OCI-LY1 (cell line): ENCODE results near the gene ALOX5.

Experiments used
- EZH2 ChIP-seq: fragments of 200-600 bp; sonication (generic), shearing (Covaris generic); IDR thresholded peaks from 2 replicates; pipeline ENCODE4 v1.8.0; 2017; ENCODE audit warnings: borderline replicate concordance, mixed run types, mild to moderate bottlenecking, antibody characterized with exemption, low read length, moderate library complexity, mixed read lengths
- TF ChIP-seq, protein P1 (sequence below): fragments of 200-600 bp; sonication (generic), shearing (Covaris generic); IDR thresholded peaks from 2 replicates; pipeline ENCODE4 v1.5.1; 2017; ENCODE audit warnings: mild to moderate bottlenecking, antibody characterized with exemption, low read length, moderate library complexity, mixed read lengths

DNA sequence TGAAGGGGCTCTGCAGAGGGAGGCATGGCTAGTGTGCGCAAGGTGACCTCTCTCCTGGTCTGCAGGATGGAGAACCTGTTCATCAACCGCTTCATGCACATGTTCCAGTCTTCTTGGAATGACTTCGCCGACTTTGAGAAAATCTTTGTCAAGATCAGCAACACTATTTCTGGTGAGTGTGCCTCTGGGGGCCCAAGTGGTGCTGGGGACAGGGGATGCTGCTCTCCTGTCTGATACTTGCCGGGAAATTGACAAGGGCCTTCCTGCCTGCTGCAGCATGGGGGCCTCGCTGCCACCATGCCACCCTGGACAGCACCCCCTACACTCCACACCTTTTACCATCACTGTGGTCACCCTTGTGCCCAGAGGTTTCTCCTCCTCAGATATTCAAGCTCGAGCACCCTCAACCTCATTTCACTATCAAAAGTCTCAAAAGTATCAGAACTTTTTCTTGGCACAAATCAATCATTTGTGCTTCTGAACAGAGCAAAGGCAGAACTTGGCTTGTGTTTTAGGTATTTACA is 50.0 kb downstream of the ALOX5 start:
- TF ChIP-seq, protein P1, sequence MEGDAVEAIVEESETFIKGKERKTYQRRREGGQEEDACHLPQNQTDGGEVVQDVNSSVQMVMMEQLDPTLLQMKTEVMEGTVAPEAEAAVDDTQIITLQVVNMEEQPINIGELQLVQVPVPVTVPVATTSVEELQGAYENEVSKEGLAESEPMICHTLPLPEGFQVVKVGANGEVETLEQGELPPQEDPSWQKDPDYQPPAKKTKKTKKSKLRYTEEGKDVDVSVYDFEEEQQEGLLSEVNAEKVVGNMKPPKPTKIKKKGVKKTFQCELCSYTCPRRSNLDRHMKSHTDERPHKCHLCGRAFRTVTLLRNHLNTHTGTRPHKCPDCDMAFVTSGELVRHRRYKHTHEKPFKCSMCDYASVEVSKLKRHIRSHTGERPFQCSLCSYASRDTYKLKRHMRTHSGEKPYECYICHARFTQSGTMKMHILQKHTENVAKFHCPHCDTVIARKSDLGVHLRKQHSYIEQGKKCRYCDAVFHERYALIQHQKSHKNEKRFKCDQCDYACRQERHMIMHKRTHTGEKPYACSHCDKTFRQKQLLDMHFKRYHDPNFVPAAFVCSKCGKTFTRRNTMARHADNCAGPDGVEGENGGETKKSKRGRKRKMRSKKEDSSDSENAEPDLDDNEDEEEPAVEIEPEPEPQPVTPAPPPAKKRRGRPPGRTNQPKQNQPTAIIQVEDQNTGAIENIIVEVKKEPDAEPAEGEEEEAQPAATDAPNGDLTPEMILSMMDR, result no peak
- TF ChIP-seq EZH2, result no peak
